KOPT-K1 (cell line): ENCODE measurements around the gene IRS2.
"Not testable (repeated sequence)": the region's sequence is repeated elsewhere in the genome, so short reads cannot be mapped to it uniquely, and the experiment has no call there.

ENCODE experiments used
- H3K27ac ChIP-seq: fragments of 200-600 bp; sonication (generic); 2 replicates; pipeline ENCODE4 v1.5.1; 2016; ENCODE audit warnings: antibody characterized with exemption, mild to moderate bottlenecking, low read depth, low read length; ENCODE audit not compliant: poor library complexity, severe bottlenecking
- H3K36me3 ChIP-seq: fragments of 200-600 bp; sonication (generic); 2 replicates; pipeline ENCODE4 v1.5.1; 2017; ENCODE audit warnings: antibody characterized with exemption, mild to moderate bottlenecking, low read length, moderate library complexity; ENCODE audit not compliant: insufficient read depth
- H3K9me3 ChIP-seq: fragments of 200-600 bp; sonication (generic); 2 replicates; pipeline ENCODE4 v1.5.1; 2017; ENCODE audit warnings: antibody characterized with exemption, low read length, mild to moderate bottlenecking; ENCODE audit not compliant: insufficient read depth, poor library complexity, severe bottlenecking

The IRS2 gene

DNA sequence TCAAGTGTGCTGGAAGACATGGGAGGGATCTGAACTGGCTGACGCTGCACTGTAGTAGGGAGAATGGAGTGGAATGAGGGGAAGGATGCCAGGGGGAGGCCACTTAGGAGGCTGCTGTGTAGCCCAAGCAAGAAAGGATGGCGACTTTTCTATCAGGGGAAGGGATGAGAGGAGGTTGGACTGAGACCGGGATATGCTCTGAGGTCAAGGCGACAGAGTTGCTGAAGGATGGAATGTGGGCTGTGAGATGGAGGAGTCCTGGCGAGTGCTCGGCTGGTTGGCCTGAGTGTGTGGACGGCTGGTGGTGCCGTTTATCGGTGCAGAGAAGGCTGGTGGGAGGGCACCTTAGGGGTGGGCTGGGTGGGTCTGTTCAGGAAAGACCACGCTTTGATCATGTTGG, 45.7 kb downstream of the IRS2 start:
- Histone ChIP-seq H3K27ac (no peak overlapping the region), H3K9me3 (no peaks in the 10 kb centered on the region), H3K36me3 (no peaks in the 10 kb centered on the region)

DNA sequence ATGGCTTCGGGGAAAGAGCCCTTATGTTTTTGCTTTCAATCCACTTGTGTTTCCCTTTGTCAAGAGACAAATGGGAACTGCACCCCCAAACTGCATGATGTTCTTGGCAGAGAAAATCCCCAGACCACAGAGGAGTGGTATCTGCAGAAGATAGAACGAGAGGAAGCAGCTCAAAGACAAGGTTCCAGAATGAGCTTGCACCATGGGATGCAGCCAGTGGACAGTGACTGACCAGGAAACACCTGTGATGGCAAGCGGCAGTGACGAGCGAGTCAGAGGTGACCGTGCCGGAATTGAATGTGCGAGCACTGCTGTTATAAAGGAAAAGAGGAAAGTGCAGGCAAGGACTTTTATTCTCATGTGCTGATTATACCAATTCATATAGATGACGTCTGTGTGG, 46.3 kb downstream of the IRS2 start:
- no peak overlapping the region for H3K27ac ChIP-seq
- no peaks in the 10 kb centered on the region for H3K36me3 ChIP-seq
- no peaks in the 10 kb centered on the region for H3K9me3 ChIP-seq

DNA sequence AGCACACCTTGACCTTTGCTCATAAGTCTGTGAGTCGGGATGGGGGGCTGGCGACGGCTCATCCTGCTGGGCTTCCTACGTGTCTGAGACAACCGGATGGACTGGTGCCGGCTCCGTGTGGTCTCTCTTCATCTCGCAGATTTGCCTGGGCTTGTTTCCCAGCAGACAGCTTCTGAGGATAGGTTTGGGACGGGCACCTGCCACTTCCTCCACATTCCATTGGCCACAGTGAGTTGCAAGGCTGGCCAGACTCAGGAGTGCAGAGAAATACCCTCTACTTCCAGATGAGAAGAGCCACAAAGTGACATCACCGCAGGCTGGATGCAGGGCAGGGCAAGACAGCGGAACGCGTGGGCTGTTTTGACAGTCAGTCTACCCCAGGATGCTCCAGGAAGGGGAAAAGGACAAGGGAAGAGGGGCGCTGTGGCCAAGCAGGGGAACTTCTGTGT, 48.1 kb downstream of the IRS2 start:
- H3K36me3 ChIP-seq, result no peaks in the 10 kb centered on the region
- no peak overlapping the region for H3K27ac ChIP-seq
- H3K9me3 ChIP-seq, result no peaks in the 10 kb centered on the region

GRCh38 chr13:109737606-109738005, 48.8 kb downstream of the IRS2 start:
- no peak overlapping the region for H3K27ac ChIP-seq

GRCh38 chr13:109737046-109737573, 49.3 kb downstream of the IRS2 start:
- Histone ChIP-seq H3K36me3 (no peaks in the 10 kb centered on the region), H3K27ac (no peak overlapping the region), H3K9me3 (no peaks in the 10 kb centered on the region)

More at GRCh38 chr13:109737606-109738005, 48.8 kb downstream of the IRS2 start:
- no peaks in the 10 kb centered on the region for H3K36me3 ChIP-seq
- no peaks in the 10 kb centered on the region for H3K9me3 ChIP-seq

DNA sequence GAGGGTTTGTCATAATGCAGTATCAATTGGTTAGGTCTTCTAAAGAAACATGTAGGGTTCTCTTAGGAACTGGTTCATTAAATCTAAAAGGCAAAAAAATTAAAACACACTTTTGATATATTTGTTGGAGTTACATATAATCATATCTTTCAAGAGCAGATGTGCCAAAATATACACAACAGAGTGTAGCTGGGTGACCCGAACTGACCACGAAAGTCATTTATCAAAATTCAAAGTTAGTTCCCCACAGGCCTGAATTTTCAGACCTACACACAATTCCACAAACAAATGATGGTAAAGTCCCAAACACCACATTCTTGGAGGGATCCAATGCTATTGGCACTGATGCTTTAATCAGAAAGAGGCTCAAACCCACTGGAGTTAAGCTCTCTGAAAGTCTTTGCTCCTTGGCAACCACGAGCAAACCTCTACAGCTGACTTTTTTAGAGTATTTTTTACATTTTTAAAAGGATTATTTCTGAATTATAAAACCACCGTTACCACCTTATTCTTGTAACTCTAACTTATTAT, 50.9 kb downstream of the IRS2 start:
- Histone ChIP-seq H3K27ac (no peak overlapping the region), H3K9me3 (no peaks in the 10 kb centered on the region), H3K36me3 (no peaks in the 10 kb centered on the region)

DNA sequence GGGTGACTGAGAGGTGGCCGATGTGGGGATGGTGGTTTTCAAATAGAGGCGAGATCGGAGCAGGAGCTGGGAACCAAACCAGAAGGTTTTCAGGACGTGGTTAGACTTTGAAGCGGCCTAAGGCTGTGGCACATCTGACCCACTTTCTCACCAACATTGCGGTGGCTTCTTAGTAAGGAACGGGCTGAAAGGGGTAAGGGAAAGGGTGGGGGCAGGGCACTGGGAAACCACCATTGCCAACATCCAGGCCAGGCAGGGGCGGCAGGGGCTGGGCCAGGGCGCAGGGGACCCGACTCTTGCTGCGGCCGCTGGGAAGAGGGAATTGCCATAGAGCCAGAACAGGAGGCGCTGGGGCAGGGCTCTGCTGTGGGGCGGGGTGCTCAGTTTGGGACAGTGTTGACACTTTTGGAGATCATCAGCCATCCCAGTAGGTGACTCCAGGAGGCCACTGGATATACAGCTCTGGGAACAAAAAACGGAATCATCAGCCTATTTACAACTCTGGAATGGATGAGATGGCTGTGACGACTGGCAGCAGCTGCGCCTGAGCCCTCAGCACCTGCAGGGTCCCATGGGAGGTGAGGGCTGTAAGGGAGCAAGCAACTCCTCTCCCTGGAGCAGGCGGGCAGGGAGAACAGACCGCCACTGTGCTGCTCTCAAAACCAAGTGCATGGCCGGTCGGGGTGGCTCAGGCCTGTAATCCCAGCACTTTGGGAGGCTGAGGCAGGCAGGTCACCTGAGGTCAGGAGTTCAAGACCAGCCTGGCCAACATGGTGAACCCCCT, 52.2 kb downstream of the IRS2 start:
- Histone ChIP-seq H3K27ac (no peak overlapping the region), H3K9me3 (no peaks in the 10 kb centered on the region)

DNA sequence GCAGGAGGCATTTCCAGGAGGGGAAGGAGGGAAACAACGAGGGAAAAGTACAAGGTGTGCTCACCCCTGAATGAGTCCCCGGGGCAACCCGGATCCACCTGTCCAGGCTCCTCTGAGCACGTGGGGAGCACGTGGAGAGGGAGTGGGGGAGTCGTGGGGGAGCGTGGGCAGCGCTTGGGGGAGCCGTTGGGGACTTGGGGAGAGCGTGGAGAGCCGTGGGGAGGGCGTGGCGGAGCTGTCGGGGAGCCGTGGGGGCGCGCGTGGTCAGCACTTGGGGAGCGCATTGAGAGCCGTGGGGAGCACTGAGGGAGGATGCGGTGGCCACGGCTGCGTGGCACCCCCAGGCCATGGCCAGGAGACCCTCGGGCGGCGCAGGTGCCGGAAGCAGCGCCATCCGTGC, 52.8 kb downstream of the IRS2 start:
- H3K9me3 ChIP-seq, result no peaks in the 10 kb centered on the region
- H3K36me3 ChIP-seq, result no peaks in the 10 kb centered on the region
- no peak overlapping the region for H3K27ac ChIP-seq

More for the DNA sequence above, 52.2 kb downstream of the IRS2 start:
- no peaks in the 10 kb centered on the region for H3K36me3 ChIP-seq

DNA sequence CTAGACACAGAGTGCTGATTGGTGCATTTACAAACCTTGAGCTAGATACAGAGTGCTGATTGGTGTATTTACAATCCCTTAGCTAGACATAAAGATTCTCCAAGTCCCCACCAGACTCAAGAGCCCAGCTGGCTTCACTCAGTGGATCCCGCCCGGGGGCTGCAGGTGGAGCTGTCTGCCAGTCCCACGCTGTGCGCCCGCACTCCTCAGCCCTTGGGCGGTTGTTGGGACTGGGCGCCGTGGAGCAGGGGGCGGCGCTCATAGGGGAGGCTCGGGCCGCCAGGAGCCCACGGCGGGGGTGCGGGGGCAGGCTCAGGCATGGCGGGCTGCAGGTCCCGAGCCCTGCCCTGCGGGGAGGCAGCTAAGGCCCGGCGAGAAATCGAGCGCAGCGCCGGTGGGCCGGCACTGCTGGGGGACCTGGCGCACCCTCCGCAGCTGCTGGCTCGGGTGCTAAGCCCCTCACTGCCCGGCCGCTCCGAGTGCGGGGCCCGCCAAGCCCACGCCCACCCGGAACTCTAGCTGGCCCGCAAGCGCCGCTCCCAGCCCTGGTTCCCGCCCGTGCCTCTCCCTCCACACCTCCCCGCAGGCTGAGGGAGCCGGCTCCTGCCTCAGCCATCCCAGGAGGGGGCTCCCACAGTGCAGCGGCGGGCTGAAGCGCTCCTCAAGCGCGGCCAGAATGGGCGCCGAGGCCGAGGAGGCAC, 53.8 kb downstream of the IRS2 start:
- not testable (repeated sequence) for H3K36me3 ChIP-seq, H3K9me3 ChIP-seq, H3K27ac ChIP-seq

DNA sequence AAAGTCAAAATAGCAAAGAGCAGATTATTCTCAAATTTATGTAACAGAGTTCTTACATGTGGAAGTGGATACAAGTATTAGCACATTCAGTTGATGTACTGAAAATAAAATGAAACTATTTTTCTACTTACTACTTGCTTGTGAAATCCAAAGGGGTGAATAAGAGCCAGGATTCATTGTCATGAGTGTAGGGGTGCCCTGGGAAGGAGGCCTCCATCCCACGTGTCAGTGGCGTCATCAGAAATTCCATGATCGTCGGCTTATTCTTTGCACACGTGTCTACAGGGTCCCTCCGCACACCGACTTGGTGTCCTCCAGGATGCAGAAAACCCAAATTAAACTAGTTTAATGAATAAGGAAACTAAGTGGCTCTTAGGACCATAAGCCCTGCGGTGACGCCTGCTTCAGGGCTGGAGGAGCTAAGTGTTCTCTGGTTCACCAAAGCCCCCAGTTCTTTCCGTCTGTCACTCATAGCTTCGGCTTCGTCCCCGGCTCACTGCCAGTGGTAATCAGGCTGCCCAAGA, 55.5 kb downstream of the IRS2 start:
- H3K9me3 ChIP-seq, result no peaks in the 10 kb centered on the region
- H3K36me3 ChIP-seq, result no peaks in the 10 kb centered on the region
- H3K27ac ChIP-seq, result no peak overlapping the region

- Histone ChIP-seq H3K9me3 (no peaks in the 10 kb centered on the region), H3K27ac (no peak overlapping the region)
These were observed 57.3 kb downstream of the IRS2 start for GRCh38 chr13:109728791-109729731.

DNA sequence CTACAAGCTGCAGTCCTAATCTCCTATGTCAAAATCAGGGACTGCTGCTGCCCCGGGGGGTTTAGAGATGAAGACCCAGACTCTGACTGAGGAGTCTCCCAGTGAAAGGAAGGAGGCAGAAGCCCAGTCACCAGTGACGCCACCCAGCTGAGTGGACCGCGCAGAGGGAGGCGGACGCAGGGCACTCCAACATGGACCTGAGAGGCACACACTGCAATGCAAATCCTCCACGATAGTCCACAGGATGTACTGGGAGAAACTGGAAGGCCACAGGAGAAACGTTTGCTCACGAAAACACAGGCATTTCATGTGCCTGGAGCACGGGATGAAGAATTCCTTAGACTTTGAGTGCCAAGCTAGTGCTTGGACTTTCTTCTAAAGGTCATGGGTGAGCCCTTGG, 58.3 kb downstream of the IRS2 start:
- Histone ChIP-seq H3K9me3 (no peaks in the 10 kb centered on the region), H3K27ac (no peak overlapping the region), H3K36me3 (no peaks in the 10 kb centered on the region)

More at GRCh38 chr13:109728791-109729731, 57.3 kb downstream of the IRS2 start:
- H3K36me3 ChIP-seq, result no peaks in the 10 kb centered on the region

- H3K36me3 ChIP-seq, result no peaks in the 10 kb centered on the region
- H3K9me3 ChIP-seq, result no peaks in the 10 kb centered on the region
- no peak overlapping the region for H3K27ac ChIP-seq
These were observed 59.1 kb downstream of the IRS2 start for GRCh38 chr13:109727251-109727650.

- no peaks in the 10 kb centered on the region for H3K9me3 ChIP-seq
- H3K27ac ChIP-seq, result no peak overlapping the region
- no peaks in the 10 kb centered on the region for H3K36me3 ChIP-seq
These were observed 60.3 kb downstream of the IRS2 start for GRCh38 chr13:109725995-109726637.
